ENCODE measurements around the gene ZFR2.

- TF ChIP-seq CTCF (IDR thresholded peaks at IDR 0.05; ENCODE audit: low read depth, low read length, missing input control): no peak
- no peak for TF ChIP-seq REST (IDR thresholded peaks at IDR 0.05)
- no peak for TF ChIP-seq SP1 (IDR thresholded peaks at IDR 0.05)
- no peak for TF ChIP-seq RAD21 (IDR thresholded peaks at IDR 0.05)
- TF ChIP-seq MAX (IDR thresholded peaks at IDR 0.05): no peak
- no peak for TF ChIP-seq JUND (IDR thresholded peaks at IDR 0.05)
These were observed 61.7 kb downstream of the ZFR2 start for GRCh38 chr19:3807131-3807480.
